Right lung (tissue), 5 donors: Measurements from ENCODE around the gene PLOD3. TPM values are rescaled to one million over a fixed set of nuclear protein-coding genes. Genes with fewer than 3 reads are reported as not detected.
A peak's percentile ranks its signal among the peaks of the same experiment; 100 is the strongest.

Experiments used
- DNase-seq, 2 donors: peaks; one replicate each; pipeline ENCODE4 v3.0.0-alpha.2; 2013
- polyA plus RNA-seq, 5 donors: library from polyadenylated mRNA; unstranded; fragments of 120-200 nt; gene quantifications; one replicate each; pipeline versions ENCODE4 v1.2.1 to v1.2.3, GENCODE V29; 2013; ENCODE audit warnings: inconsistent platforms in 1 of 5, low replicate concordance in 1 of 5; ENCODE audit not compliant: insufficient read length in 5 of 5, insufficient read depth in 1 of 5

The PLOD3 gene
- polyA plus RNA-seq, 5 donors = 39.6 to 72.2 (median 55.9) TPM

DNA sequence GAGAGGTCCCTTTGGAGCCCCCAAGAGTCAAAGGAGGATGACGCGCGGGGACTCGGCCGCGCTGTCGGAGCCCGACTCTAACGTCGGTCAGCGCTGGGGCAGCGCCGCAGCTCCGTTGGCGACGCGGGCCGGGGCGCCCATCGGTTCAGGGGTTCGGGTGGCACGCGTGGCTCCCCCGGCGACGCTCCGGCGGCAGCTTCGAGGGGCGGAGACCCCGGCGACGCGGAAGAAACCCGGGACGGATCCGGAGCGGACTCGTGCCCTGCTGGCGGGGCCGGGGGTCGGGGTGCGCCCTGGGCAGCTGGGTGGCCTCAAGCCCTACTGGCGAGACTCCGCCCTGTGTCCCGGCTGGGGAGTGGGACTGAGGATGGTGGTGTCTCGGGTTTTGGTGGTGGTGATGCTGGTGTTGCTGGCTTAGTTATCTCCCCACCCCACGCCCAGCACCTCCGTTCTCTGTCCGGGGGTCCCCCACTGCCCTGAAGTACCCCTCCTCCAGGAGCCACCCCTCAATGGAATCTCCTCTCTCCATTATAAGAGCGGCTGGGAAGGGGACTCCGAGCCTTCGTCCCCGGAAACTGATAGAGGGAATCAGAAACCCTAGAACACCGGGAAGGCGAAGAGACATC, 37.1 kb downstream of the PLOD3 start, which contains the start of gene NAT16:
TSS of gene NAT16 (minus strand) at position 164 of the 626 bp plus-strand sequence. CDS start 5,486 bp downstream, outside the sequence.
- DNase-seq = no peak

DNA sequence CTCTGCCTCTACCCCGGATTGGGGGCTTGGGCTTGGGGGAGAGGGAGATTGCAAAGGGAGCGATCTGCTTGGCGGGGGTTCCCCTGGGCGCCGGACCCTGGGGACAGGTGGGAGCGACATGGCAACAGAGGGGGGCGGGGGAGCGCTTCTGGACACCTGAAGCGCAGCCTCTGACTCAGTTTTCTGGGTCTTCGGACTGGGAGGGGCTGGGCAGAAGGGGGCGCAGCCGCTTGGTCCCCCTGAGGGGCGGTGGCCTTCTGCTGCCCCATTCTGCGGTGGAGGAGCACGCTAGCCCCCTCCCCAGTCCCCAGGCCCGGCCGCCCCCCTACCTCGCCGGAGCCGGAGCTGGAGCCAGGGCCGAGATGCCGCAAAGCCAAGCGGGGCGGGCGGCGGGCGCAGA, 37.7 kb downstream of the PLOD3 start:
- DNase-seq = no peak

DNA sequence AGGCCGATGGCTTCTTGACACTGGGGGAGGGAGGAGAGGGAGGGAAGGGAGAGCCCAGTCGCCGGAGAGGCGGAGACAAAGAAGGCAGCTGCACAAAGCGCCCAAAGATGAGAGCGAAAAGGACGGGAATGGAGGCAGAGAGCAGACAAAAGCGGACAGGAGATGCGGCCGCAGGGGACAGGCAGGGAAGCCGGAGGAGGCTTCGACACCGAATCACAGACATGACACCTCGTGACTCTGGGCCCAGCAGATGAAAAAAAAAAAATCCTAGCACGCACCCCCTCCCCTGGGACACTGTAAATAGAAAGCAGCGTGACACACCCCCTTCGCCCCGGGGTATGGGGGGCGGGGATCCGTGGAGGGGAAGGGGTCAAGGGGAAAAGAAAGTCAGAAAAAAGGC, 38.3 kb downstream of the PLOD3 start:
- DNase-seq = no peak

DNA sequence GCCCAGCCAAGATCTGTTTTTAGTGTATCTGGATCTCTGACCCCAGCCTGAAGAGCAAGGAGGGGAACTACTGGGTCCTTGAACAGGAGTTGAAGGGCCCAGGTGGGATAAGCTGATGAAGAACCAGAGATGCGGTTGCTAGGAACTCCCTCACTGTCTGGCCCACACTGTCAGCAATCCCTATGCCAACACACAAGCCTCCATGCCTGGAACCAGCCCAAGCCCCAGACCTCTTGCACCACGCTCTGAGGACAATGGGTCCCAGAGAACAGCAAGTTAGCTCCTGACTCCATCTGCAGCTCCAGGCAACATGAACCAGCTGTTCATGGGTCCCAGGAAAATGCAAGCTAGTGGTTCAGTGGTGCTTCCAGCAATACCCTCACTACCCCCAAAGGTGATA, 39.7 kb downstream of the PLOD3 start:
- no peak for DNase-seq

DNA sequence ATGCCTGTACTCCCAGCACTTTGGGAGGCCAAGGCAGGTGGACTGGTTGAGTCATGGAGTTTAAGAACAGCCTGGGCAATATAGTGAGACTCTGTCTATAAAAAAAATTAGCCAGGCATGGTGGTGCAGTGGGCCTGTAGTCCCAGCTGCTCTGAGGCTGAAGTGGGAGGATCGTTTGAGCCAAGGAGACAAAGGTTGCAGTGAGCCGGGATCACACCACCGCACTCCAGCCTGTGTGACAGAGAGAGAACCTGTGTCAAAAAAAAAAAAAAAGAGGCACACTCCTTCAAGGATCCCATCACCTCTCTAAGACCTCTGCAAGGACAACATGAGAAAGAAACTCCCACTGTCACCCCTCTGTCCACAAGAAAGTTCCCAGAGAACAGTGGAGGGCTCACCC, 41.7 kb downstream of the PLOD3 start:
- no peak for DNase-seq

DNA sequence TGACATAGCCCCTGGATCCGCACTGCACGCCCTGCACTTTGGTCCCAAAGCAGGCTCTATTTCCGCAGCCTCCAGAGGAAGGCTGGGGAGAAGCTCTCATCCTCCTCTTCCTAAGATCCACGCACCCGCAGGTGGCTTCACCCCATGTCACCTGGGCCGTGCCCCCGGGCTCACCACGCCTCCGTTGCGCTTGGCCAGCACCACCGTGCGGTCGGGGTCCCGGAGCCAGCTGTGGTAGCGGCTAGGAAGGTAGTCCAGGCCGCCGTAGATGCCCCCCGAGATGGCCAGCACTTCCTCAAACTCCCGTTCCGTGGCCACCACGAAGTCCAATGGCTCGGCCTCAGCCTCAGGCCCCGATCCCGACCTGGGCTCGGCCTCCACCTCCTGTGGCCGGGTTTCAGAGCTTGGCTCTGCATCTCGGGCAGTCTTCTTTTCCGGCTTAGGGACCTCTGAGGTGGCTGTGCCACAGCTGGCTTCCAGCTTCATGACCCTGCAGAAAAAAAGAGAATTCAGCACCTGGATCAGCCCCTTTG, 43.0 kb downstream of the PLOD3 start:
- DNase-seq = no peak

DNA sequence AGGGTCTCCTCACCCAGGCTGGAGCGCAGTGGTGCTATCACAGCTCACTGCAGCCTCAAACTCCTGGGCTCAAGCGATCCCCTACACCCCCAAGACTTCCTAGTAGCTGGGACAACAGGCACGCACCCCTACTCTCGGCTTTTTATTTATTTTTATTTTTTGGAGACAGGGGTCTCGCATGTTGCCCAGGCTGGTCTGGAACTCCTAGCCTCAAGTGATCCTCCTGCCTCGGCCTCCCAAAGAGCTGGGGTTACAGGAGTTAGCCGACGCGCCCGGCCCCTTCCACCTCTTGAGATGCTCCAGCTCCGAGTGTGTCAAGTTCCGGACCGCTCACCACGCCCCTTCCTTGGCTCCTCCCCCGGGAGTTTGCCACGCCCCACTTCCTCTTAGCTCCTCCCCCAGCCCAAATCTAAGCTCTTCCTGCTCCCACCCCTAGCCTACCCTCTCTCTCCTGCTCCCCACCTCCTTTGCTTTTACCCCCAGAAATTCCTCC, 43.6 kb downstream of the PLOD3 start:
- no peak for DNase-seq

DNA sequence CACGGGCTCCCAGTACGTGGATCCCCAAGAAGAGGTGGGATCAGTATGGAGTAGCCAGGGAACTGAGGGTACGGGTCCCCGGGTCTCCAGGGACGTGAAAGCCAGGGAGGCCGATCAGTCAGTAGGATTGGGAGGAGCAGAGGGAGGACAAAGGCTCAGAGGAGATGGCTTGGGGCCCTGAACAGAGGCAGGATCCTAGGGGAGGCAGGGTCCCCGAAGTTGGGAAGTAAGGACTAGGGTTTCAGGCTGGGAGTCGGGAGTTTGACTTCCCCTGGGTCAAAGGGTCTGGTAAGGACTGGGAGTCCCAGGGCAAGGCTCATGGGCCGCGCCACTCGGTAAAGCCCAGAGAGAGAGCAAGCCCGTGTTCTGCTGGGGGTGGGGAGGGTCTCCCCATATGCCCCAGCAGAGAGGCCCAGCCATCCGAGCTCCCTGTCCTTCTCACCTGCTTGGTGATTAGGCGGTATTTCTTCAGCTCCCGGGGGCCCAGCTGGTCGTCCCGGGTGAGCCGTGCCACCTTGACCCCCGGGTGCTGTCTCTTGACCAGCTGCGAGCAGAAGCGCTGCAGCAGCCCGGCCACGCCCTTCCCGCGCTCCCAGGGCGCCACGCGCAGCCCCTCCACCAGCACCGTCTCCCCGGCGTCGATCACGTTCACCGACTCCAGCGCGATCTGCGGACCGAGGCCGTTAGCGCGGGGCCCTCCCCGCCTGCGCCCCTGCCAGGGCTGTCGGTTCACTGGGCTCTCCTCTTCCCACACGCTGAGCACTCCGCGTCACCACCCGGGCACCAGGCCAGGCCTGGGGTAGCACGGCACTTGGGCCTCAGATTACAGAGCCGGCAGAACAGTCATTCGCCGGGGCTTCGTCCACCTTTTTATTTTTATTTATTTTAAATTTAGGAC, 44.3 kb downstream of the PLOD3 start:
- DNase-seq = peak in 1 of 2 donors; percentile 73

DNA sequence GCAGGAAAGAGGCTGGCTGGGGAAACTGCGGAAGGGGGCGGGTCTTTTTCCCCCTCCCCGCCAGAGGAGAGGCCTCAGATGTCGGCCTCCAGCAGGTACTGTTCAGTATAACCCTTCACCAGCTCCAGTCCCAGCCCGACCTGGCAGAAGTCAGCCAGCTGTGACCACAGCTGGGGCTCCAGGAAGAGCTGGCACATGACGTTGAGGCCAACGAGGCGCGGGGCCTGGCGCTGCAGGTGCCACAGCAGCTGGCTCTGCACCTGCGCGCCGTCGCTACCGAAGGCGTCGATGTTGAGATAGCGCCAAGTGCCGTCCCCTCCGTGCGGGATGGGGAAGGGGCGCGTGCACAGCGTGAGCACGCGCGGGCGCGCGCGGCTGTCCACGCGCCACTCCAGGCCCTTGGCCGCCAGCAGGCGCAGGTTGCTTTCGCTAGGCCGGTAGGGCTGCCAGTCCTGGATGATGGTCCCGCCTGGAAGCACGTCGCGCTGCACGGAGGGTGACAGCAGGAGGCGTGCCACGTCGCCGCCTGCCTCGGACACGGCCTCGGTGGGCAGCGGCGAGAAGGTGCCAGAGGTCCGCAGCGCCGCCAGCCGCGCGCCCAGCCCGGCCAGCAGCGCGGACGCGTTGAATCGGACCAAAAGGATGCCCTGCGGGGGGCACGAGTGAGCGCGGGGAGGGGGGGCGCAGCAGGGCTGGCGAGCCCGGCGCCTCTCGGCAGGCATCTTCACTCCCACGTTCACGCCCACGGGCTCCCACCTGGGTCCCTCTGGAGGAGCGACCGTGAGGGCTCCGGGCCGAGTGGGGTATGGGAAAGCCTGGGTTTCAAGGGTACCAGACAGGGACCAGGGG, 45.2 kb downstream of the PLOD3 start:
- DNase-seq = no peak

DNA sequence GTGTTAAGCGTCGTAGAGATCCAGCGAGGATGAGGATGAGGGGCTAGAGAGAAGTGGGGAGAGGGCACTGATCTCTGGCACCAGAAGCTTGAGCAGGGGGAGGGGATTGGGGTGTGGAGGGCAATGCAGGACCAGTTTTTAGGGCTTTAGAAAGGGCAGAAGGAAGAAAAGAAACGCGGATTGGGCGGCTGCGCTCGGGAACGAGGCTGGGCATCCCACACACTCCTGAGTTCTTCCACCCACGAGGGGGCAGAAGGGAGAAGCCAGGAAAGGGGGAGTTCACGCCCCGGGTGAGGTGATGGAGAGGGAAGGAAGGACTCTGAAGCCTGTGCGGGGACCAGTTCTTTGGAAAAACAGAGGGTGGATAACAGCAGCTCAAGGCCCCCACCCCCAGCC, 45.9 kb downstream of the PLOD3 start:
- no peak for DNase-seq

DNA sequence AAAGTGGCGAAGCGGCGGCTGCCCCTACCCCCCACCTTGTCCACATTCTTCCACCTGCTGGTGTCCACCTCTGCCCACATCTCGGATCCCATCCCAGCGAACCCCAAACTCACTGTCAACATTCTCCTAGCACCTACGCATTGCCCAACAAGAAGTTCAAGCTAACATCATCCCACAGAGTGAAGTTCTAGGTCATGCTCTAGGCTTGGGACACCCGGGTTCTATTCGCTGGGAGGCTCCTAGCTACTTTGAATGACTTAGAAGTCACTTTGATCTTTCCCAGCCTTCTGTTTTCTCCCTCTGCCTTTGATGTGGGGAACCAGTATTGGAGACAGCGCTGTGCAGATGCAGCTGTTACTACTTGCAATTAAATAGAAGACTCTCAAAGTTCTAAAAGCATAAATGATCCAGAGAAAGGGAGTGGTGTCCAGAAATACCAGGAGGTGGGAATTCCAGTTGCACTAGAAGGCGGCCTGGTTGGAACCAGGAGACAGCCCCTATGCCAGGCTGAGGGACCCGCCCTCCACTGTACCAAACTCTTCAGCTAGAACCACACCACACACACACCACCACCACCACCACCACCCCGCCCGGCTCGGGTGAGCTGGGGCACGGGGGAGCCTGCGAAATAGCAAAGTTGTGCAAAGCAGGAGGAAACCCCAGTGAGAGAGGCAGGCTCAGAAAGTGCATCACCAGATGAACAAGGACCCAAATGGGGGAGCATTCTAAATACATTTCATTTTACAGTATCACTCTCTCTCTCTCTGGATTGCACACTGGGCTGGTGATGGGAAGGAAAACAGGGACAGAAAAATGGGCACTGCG, 46.6 kb downstream of the PLOD3 start:
- DNase-seq = no peak

DNA sequence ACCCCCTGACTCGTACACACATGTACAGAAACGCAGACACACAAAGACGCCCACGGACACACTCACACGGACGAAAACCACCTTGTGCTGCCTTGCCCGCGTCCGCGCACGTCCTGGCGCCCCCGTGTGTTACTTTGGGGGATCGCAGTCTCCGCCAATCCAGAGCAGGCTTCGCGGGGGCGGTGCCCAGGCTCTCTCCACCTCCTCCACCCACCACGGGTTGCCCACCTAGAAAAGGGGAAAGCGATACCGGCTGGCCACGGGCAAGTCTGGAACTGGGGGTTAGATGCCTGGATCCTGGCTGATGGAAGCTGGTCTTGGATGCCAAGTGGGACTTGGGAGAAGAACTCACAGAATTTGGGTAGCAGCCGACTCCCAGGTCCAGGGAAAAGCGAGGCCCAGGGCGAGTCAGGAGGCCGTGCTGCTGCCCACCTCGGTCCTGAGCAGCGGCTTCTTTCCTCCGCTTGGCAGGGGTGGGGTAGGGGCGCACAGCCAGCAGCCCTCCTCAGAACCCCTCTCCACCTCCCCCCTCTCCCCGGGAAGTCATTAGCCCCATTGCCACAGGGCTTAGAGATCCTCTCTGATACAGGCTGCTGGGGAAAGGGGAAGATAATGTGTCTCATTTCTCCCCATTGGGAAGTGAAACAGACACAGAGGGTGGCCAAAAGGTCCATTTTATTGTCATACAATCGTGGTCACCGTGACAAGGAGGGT, 47.4 kb downstream of the PLOD3 start:
- no peak for DNase-seq

DNA sequence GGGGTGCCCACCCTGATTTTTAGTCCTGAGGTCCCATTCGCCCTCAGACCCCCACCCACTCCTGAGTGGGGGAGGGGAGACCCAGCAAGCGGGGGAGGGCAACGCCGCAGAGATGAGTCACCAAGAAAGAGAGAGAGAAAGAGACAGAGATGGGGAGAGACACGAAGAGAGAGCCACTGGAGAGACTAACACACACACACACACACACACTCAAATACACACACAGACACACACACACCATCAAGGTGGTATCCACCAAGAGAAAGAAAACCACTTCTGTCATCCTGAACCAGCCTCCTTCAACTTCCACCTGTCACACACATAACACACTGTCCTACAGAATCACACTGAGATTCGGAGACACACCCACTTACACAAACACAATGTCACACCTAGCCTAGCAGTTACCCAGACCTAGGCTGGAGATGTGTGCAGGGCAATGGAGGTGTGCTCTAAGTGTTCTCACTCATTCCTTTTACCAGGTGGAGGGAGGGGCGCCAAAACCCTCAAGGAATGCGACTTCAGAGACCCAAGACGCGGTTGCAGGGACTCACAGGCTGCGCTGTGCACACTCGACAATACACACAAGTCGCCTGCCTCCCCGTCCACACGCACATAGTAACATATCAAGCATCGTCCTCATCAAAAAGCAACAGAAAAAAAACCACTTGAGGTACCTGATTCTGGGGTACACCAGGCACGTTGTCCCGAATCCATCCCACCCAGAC, 48.1 kb downstream of the PLOD3 start:
- DNase-seq = no peak

DNA sequence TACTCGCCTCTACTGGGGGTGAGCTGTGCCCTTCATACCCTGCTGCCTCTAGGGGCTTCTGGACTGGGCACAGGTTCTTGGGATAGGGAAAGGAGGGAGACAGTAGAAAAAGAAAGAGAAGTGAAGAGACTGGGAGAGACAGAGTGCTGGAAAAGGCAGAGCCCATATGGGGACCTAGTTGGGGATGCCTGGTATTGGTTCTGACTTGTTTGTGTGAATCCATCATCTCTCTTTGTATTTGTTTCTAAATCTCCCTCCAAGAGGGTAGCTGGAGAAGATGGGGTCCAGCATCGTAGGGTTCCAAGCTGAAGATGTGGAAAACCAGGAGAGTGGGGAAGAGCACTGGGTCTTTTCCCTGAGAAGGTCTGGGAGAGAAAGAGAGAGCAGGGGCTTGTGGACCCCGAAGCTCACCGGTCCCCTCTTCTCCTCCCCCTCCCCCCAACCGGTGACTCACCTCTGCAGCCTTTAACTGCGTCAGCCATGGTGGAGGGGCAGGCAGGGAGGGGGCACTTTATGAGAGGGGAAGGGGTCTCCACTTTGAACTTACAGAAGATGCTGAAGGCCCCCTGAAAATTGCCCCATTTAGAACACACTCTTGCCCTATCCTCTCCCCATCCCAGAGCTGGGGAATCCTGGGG, 48.9 kb downstream of the PLOD3 start:
- DNase-seq = no peak

DNA sequence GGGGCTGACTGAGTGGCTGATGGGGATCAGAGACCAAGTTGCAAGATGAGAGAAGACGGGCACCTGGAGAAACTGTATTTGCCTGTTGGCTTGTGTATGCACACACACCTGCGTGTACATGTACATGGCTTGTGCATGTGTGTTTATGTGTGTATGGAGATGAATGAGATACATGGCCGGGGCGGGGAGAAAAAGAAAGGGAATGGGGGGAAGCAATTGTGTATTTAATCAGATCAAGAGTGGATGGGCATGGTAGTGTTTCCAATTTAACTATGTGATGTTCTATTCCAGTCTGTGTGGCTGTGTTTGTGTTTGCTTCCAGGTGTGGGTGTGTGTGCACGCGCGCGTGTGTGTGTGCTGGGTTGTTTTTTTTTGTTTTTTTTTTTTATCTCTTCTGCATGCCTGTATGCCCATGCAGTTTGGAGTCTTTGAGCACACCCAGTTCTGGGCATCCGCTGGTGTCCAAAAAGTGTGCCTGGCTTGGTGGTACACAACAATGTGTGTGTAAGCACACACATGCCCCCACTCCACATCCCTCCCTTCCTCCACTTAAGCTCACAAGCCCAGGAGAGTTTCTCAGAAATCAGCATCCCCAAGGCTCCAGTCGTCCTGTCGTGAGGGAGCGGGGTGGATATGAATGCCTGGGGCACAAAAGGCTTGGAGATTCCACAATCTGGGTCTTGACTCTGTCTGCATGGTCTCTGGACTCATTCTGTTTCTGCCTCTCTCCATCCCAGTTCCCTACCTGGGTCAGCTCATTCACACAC, 49.6 kb downstream of the PLOD3 start:
- DNase-seq = no peak

DNA sequence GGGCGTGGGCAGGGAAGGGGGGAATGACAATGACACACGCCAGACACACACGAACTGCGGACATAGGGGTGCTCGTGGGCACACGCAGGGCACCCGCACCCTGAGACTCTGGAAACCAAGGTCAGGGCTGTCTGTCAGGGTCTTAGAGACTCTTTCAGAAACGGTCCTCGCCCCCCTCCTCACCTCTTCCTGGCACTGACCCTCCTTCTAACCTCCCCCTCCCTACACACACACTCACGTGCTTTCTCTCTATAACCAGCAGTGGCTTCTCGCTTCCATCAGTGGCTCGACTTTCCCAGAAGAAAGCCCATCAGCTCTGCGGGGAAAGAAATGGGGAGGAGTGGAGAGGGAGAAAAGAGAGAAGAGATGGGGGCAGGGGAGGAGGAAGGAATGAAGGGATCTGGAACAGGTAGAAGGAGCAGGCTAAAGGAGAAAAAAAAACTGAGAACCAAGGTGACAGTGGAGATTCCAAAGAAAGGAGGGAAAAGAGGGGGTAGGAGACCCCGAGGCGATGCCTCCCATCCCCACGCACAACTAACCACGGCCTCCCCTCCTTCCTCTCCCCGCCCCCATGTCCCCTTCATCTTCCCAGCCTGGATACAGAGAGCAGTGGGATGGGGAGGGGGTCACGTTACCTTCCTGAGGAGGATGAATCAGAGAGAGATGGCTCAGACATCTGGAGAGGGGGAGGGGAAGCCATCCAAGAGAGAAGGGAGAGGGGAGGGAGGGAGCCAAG, 50.3 kb downstream of the PLOD3 start:
- no peak for DNase-seq

DNA sequence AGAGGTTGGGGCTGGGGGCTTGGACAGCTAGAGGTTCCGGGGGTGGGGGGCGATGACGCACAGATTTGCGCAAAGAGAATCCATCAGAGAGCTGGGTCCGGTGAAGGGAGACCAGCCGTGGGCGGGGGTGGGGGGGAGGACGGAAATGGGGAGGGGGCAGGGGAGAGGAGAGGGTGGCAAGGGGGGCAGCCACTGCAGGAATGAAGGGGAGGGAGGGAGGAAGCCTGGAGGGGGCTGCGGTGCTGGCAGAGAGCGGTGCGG, 50.8 kb downstream of the PLOD3 start:
- no peak for DNase-seq
